ENCODE measurements around the gene LTBP3. TPM values are rescaled to one million over a fixed set of nuclear protein-coding genes. Genes with fewer than 3 reads are reported as not detected.

Gene LTBP3
- total RNA-seq, 1 experiment from 2014 or later, result 92.1 TPM

DNA sequence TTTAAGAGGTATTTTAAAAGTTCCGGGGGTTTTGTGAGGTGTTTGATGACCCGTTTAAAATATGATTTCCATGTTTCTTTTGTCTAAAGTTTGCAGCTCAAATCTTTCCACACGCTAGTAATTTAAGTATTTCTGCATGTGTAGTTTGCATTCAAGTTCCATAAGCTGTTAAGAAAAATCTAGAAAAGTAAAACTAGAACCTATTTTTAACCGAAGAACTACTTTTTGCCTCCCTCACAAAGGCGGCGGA lies 59.5 kb downstream of the LTBP3 start:
- no peaks in the 10 kb centered on the region for H3K27me3 ChIP-seq (replicated peaks; ENCODE audit: insufficient read depth, low read depth, low read length, poor library complexity)
- H3K27ac ChIP-seq (ENCODE audit: low read depth, low read length, poor library complexity, severe bottlenecking), result peak overlapping the region; percentile 100
- H3K4me1 ChIP-seq (ENCODE audit: insufficient read depth, low read length, poor library complexity, severe bottlenecking), result peaks cover 31% of the 10 kb centered on the region
- H3K9me3 ChIP-seq (ENCODE audit: low read depth, low read length, poor library complexity, severe bottlenecking), result no peaks in the 10 kb centered on the region
- H3K36me3 ChIP-seq (ENCODE audit: insufficient read depth, low read length, poor library complexity, severe bottlenecking), result peaks cover 41% of the 10 kb centered on the region
- ChIA-PET POLR2A (ENCODE audit: low non-redundant PET) (interaction anchor here (0.5 to 3.2 kb wide), 16 partner anchors 10 to 1175 kb away, joined by 3 to 37 read pairs (median 4); partner anchors contain the start of gene NEAT1), CTCF (interaction anchor here (1.7 kb wide), 1 partner anchor 10 kb away, joined by 18 read pairs; no protein-coding TSS in a partner anchor)
- BruUV-seq (replicated peaks), result no TSS peak
- no peak for DNase-seq (ENCODE audit: low spot score)
- intact Hi-C loops (cut with micrococcal nuclease; ENCODE audit: unreplicated experiment), result no loop called here
- peak overlapping the region; percentile 85 for H3K4me3 ChIP-seq (ENCODE audit: low read depth, low read length, poor library complexity, severe bottlenecking)
- no peak for TF ChIP-seq EZH2 (IDR thresholded peaks at IDR 0.05; ENCODE audit: borderline replicate concordance, low read depth, low read length, poor library complexity, severe bottlenecking)
- TF ChIP-seq, protein P1, sequence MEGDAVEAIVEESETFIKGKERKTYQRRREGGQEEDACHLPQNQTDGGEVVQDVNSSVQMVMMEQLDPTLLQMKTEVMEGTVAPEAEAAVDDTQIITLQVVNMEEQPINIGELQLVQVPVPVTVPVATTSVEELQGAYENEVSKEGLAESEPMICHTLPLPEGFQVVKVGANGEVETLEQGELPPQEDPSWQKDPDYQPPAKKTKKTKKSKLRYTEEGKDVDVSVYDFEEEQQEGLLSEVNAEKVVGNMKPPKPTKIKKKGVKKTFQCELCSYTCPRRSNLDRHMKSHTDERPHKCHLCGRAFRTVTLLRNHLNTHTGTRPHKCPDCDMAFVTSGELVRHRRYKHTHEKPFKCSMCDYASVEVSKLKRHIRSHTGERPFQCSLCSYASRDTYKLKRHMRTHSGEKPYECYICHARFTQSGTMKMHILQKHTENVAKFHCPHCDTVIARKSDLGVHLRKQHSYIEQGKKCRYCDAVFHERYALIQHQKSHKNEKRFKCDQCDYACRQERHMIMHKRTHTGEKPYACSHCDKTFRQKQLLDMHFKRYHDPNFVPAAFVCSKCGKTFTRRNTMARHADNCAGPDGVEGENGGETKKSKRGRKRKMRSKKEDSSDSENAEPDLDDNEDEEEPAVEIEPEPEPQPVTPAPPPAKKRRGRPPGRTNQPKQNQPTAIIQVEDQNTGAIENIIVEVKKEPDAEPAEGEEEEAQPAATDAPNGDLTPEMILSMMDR (conservative IDR thresholded peaks at IDR 0.05; ENCODE audit: low read depth, low read length), result no peak

DNA sequence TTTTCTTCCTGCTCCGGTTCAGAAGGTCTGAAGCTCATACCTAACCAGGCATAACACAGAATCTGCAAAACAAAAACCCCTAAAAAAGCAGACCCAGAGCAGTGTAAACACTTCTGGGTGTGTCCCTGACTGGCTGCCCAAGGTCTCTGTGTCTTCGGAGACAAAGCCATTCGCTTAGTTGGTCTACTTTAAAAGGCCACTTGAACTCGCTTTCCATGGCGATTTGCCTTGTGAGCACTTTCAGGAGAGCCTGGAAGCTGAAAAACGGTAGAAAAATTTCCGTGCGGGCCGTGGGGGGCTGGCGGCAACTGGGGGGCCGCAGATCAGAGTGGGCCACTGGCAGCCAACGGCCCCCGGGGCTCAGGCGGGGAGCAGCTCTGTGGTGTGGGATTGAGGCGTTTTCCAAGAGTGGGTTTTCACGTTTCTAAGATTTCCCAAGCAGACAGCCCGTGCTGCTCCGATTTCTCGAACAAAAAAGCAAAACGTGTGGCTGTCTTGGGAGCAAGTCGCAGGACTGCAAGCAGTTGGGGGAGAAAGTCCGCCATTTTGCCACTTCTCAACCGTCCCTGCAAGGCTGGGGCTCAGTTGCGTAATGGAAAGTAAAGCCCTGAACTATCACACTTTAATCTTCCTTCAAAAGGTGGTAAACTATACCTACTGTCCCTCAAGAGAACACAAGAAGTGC lies 60.0 kb downstream of the LTBP3 start:
- peaks cover 36% of the 10 kb centered on the region for H3K36me3 ChIP-seq (ENCODE audit: insufficient read depth, low read length, poor library complexity, severe bottlenecking)
- TF ChIP-seq, protein P1 (conservative IDR thresholded peaks at IDR 0.05; ENCODE audit: low read depth, low read length), result no peak
- no peak for TF ChIP-seq EZH2 (IDR thresholded peaks at IDR 0.05; ENCODE audit: borderline replicate concordance, low read depth, low read length, poor library complexity, severe bottlenecking)
- POLR2A ChIA-PET (ENCODE audit: low non-redundant PET), result interaction anchor here (0.5 to 3.2 kb wide), 20 partner anchors 8 to 620 kb away, joined by 3 to 37 read pairs (median 6); partner anchors contain the start of gene NEAT1
- no peaks in the 10 kb centered on the region for H3K9me3 ChIP-seq (ENCODE audit: low read depth, low read length, poor library complexity, severe bottlenecking)
- H3K27me3 ChIP-seq (replicated peaks; ENCODE audit: insufficient read depth, low read depth, low read length, poor library complexity), result no peaks in the 10 kb centered on the region
- peak overlapping the region; percentile 85 for H3K4me3 ChIP-seq (ENCODE audit: low read depth, low read length, poor library complexity, severe bottlenecking)
- DNase-seq (ENCODE audit: low spot score), result peak; percentile 83
- TSS peak; percentile 58 for BruUV-seq (replicated peaks)
- peak overlapping the region; percentile 100 for H3K27ac ChIP-seq (ENCODE audit: low read depth, low read length, poor library complexity, severe bottlenecking)
- peaks cover 36% of the 10 kb centered on the region for H3K4me1 ChIP-seq (ENCODE audit: insufficient read depth, low read length, poor library complexity, severe bottlenecking)
- CTCF ChIA-PET, result interaction anchor here (0.5 to 1.7 kb wide), 3 partner anchors 10 to 165 kb away, joined by 3 to 18 read pairs (median 3); partner anchors contain the start of gene DPF2
- intact Hi-C loops (cut with micrococcal nuclease; ENCODE audit: unreplicated experiment), result no loop called here

DNA sequence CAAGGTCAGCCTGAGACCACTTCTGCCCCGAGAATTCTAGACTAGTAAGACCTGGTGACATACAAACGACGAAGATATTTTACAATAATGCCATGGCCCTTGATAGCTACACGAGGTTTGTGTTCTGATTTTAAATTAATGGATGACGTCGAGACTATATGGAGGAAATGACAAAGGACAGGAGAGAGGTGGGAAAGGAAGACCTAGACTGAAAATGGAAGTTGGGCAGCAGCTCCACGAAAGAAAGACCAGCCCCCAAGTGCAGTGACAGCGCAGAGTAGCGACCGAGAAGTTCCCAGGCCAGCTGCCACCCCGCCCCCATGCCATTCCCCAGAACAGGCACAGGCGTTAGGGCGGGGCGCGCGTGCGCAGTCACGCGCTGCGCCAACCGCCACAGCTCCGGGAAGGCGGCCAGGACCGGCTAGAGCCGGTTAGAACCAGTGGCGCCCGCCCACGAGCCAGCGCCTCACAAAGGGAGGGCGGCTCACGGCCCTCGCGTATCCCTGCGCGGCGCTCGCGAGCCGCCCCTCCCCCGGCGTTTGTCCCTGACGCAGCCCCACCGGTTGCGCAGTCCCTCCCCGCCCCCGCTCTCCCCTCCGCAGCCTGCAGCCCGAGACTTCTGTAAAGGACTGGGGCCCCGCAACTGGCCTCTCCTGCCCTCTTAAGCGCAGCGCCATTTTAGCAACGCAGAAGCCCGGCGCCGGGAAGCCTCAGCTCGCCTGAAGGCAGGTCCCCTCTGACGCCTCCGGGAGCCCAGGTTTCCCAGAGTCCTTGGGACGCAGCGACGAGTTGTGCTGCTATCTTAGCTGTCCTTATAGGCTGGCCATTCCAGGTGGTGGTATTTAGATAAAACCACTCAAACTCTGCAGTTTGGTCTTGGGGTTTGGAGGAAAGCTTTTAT lies 60.8 kb downstream of the LTBP3 start:
- Histone ChIP-seq H3K27me3 (replicated peaks; ENCODE audit: insufficient read depth, low read depth, low read length, poor library complexity) (no peaks in the 10 kb centered on the region), H3K9me3 (ENCODE audit: low read depth, low read length, poor library complexity, severe bottlenecking) (no peaks in the 10 kb centered on the region), H3K4me1 (ENCODE audit: insufficient read depth, low read length, poor library complexity, severe bottlenecking) (peaks cover 44% of the 10 kb centered on the region), H3K36me3 (ENCODE audit: insufficient read depth, low read length, poor library complexity, severe bottlenecking) (peaks cover 28% of the 10 kb centered on the region), H3K27ac (ENCODE audit: low read depth, low read length, poor library complexity, severe bottlenecking) (peak overlapping the region; percentile 100), H3K4me3 (ENCODE audit: low read depth, low read length, poor library complexity, severe bottlenecking) (peak overlapping the region; percentile 85)
- POLR2A ChIA-PET (ENCODE audit: low non-redundant PET), result interaction anchor here (0.6 to 3.2 kb wide), 13 partner anchors 9 to 146 kb away, joined by 3 to 37 read pairs (median 5); partner anchors contain the start of gene NEAT1
- peak; percentile 100 for DNase-seq (ENCODE audit: low spot score)
- no TSS peak for BruUV-seq (replicated peaks)
- TF ChIP-seq, protein P1 (conservative IDR thresholded peaks at IDR 0.05; ENCODE audit: low read depth, low read length), result no peak
- no peak for TF ChIP-seq EZH2 (IDR thresholded peaks at IDR 0.05; ENCODE audit: borderline replicate concordance, low read depth, low read length, poor library complexity, severe bottlenecking)
- intact Hi-C loops (cut with micrococcal nuclease; ENCODE audit: unreplicated experiment), result loop anchor here (2.0 kb wide), 1 partner anchor 77 kb away; no protein-coding TSS in a partner anchor
- CTCF ChIA-PET, result interaction anchor here (0.5 to 1.7 kb wide), 5 partner anchors 11 to 164 kb away, joined by 3 to 18 read pairs (median 3); partner anchors contain the start of gene DPF2
